Activated T-helper 2 cell treated with anti-CD3 and anti-CD28 coated beads, Interferon-gamma antibody, Interleukin-2, Interleukin-4, amounts not matched to agents 10 μg/mL and 5 μg/mL and 100 μg/mL, durations not matched to agents 14 hours and 24 hours and 36 hours (primary cell): ENCODE data around the gene AQP1. TPM values are rescaled to one million over a fixed set of nuclear protein-coding genes. Genes with fewer than 3 reads are reported as not detected.

Experiments used
- DNase-seq: peaks from one replicate; pipeline ENCODE4 v3.0.0; 2021; ENCODE audit warnings: low spot score
- H3K27ac Mint-ChIP-seq: one replicate; pipeline ENCODE4 v1.8.0; 2021; ENCODE audit warnings: mixed read lengths
- H3K27me3 Mint-ChIP-seq: one replicate; pipeline ENCODE4 v1.8.0; 2021; ENCODE audit warnings: low read depth, mixed read lengths
- H3K36me3 Mint-ChIP-seq: one replicate; pipeline ENCODE4 v1.8.0; 2021; ENCODE audit warnings: low read depth, mixed read lengths
- H3K4me1 Mint-ChIP-seq: one replicate; pipeline ENCODE4 v1.8.0; 2021; ENCODE audit warnings: low read depth, mixed read lengths
- H3K4me3 Mint-ChIP-seq: one replicate; pipeline ENCODE4 v1.8.0; 2021; ENCODE audit warnings: low read depth, mild to moderate bottlenecking, moderate library complexity, mixed read lengths
- H3K9me3 Mint-ChIP-seq: one replicate; pipeline ENCODE4 v1.8.0; 2021; ENCODE audit warnings: mixed read lengths
- intact Hi-C: fragments of 100-400 bp; cut with micrococcal nuclease; formaldehyde crosslinking; loops from one replicate; pipeline ENCODE4 v1.15.1; 2023
- total RNA-seq: library from RNA; stranded (reverse); gene quantifications from 2 replicates; pipeline ENCODE4 v1.2.3, GENCODE V29; 2022

The AQP1 gene
- total RNA-seq, 1 donor from 2014 or later, result not detected

DNA sequence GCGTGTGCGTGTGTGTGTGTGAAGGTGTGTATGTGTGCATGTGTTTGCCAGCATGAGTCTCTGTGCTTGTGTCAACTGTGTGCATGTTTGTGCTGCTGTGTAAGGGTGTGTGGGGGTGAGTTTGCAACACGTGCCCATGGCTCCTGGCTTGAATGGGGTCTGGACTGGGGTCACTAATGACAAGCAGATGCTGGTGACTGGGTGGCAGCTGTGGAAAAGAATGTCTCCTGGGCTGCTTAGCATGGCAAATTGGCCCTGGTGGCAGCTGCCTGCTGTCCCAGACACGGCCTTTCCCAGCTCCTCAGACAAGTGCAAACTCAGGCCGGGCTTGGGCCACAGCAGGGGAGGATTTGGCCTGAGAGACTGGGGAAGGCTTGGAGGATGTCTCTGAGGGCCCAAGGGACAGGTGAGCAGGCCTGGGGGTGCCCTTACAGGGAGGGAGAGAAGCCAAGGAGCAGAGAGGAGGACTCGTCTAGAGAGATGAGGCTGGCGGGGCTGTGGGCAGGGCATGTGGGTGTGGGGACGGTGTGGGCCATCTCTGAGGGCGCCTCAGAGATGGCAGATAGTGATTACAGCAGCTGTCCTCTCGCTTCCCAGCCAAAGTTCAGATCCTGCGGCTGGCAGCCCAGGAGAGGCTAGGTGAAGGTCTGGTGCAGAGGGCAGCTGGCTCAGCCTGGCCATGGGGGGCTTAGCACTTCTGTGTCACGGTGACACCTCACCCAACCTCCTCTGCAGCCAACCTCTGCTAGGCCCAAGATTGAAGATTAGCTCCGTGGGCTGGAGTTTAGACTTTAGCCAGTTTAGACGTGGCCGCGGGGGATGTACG lies 1.5 kb downstream of the AQP1 start:
- Mint-ChIP-seq H3K27ac (no peak overlapping the region), H3K4me3 (no peak overlapping the region), H3K36me3 (no peaks in the 10 kb centered on the region), H3K4me1 (peaks cover 1% of the 10 kb centered on the region), H3K27me3 (no peaks in the 10 kb centered on the region), H3K9me3 (no peaks in the 10 kb centered on the region)
- intact Hi-C loops, result no loop called here
- no peak for DNase-seq

DNA sequence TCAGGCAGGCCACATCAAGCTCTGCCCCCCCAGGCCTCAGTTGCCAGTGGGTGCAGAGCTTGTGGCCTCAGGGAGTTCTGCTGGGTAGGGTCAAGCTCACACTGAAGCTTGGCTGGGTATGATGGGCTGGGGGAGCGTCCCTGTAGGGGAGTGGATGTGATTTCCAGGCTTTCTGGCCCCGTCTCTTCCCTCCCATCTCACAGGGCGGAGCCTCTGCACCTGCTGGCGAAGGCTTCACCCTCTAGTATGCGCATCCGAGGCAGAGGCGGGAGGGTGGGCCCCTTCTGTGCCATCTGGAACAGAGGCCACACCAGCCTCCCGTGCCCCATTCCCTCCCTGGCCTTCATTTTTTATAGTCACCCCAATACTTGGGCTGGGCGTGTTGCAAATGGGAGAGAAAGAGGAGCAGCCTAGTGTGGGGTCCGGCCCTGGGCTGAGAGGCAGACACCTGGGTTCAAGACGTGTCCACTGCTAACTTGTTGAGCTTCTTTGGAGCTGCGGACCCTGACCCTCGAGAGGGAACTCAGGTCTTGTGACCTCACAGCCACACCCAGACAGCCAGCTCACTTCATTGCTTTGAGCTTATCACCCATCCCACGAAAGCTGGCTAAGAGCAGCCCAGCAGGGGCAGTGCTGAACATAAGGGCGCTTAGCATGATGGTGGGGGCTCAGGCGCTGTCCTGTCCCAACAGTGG lies 2.3 kb downstream of the AQP1 start:
- H3K4me1 Mint-ChIP-seq, result peaks cover 1% of the 10 kb centered on the region
- no peak overlapping the region for H3K27ac Mint-ChIP-seq
- no peaks in the 10 kb centered on the region for H3K36me3 Mint-ChIP-seq
- no peaks in the 10 kb centered on the region for H3K27me3 Mint-ChIP-seq
- no peaks in the 10 kb centered on the region for H3K9me3 Mint-ChIP-seq
- no peak for DNase-seq
- intact Hi-C loops, result no loop called here
- no peak overlapping the region for H3K4me3 Mint-ChIP-seq

DNA sequence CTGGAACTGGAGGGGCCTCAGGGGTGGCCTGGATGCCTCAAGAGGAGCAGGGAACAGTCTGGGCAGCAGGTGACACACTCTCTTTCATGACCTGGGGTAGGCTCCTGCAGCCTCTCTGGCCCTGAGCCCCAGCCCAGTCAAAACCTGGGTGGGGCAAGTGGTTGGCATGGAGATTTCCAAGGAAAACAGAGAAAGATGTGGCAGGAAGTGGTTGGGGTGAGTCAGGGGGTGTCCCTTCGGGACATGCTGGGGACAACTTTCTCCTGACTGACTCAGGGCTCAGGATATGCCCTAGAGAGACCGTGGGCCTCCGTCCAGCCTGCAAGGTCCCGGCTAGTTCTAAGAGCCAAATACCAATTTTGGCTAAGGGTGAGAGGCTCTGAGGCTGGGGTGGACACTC lies 2.9 kb downstream of the AQP1 start:
- no peak overlapping the region for H3K4me3 Mint-ChIP-seq
- intact Hi-C loops, result no loop called here
- H3K4me1 Mint-ChIP-seq, result peaks cover 1% of the 10 kb centered on the region
- H3K27ac Mint-ChIP-seq, result no peak overlapping the region
- no peaks in the 10 kb centered on the region for H3K27me3 Mint-ChIP-seq
- no peaks in the 10 kb centered on the region for H3K36me3 Mint-ChIP-seq
- DNase-seq, result no peak
- H3K9me3 Mint-ChIP-seq, result no peaks in the 10 kb centered on the region

- H3K4me1 Mint-ChIP-seq, result peaks cover 1% of the 10 kb centered on the region
- DNase-seq, result no peak
- intact Hi-C loops, result no loop called here
- H3K27me3 Mint-ChIP-seq, result no peaks in the 10 kb centered on the region
- H3K36me3 Mint-ChIP-seq, result no peaks in the 10 kb centered on the region
- H3K9me3 Mint-ChIP-seq, result no peaks in the 10 kb centered on the region
- H3K27ac Mint-ChIP-seq, result no peak overlapping the region
- no peak overlapping the region for H3K4me3 Mint-ChIP-seq
Observed at GRCh38 chr7:30915005-30915601, 3.5 kb downstream of the AQP1 start.

DNA sequence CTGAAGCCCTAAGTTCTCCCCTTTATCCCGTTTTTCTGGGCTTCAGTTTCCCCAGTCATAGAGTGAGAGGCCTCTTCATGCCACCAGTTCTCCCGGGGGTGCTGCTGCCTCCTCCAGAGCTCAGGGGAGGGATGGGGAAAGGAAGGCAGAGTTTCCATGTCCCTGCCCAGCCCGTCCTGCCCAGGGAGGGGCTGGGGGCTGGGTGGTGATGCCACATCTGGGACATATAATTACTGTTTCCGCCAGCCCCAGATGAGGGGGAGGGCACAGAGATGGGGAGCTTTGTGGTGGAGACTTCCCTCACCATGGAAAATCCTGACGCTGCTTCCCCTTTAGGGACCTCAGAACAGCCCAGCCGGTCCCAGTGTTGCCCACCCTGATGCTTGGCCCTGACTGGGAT lies 4.1 kb downstream of the AQP1 start:
- no peaks in the 10 kb centered on the region for H3K36me3 Mint-ChIP-seq
- intact Hi-C loops, result no loop called here

GRCh38 chr7:30916255-30916654 lies 4.6 kb downstream of the AQP1 start:
- Mint-ChIP-seq H3K4me1 (no peaks in the 10 kb centered on the region), H3K4me3 (no peak overlapping the region)
- intact Hi-C loops, result no loop called here

More for the DNA sequence above, 4.1 kb downstream of the AQP1 start:
- H3K27ac Mint-ChIP-seq, result no peak overlapping the region
- H3K9me3 Mint-ChIP-seq, result no peaks in the 10 kb centered on the region
- DNase-seq, result no peak
- H3K27me3 Mint-ChIP-seq, result no peaks in the 10 kb centered on the region
- no peak overlapping the region for H3K4me3 Mint-ChIP-seq
- H3K4me1 Mint-ChIP-seq, result no peaks in the 10 kb centered on the region

GRCh38 chr7:30916767-30917166 lies 5.1 kb downstream of the AQP1 start:
- Mint-ChIP-seq H3K27me3 (no peaks in the 10 kb centered on the region), H3K4me1 (no peaks in the 10 kb centered on the region), H3K9me3 (no peaks in the 10 kb centered on the region), H3K36me3 (no peaks in the 10 kb centered on the region), H3K4me3 (no peak overlapping the region), H3K27ac (no peak overlapping the region)
- intact Hi-C loops, result no loop called here
- DNase-seq, result no peak

More at GRCh38 chr7:30916255-30916654, 4.6 kb downstream of the AQP1 start:
- Mint-ChIP-seq H3K27me3 (no peaks in the 10 kb centered on the region), H3K36me3 (no peaks in the 10 kb centered on the region), H3K9me3 (no peaks in the 10 kb centered on the region), H3K27ac (no peak overlapping the region)
- no peak for DNase-seq

- H3K4me1 Mint-ChIP-seq, result no peaks in the 10 kb centered on the region
- no peak overlapping the region for H3K27ac Mint-ChIP-seq
- H3K27me3 Mint-ChIP-seq, result no peaks in the 10 kb centered on the region
- intact Hi-C loops, result no loop called here
- H3K4me3 Mint-ChIP-seq, result no peak overlapping the region
- no peak for DNase-seq
- H3K9me3 Mint-ChIP-seq, result no peaks in the 10 kb centered on the region
- H3K36me3 Mint-ChIP-seq, result no peaks in the 10 kb centered on the region
Observed at GRCh38 chr7:30917216-30917893, 5.7 kb downstream of the AQP1 start.

DNA sequence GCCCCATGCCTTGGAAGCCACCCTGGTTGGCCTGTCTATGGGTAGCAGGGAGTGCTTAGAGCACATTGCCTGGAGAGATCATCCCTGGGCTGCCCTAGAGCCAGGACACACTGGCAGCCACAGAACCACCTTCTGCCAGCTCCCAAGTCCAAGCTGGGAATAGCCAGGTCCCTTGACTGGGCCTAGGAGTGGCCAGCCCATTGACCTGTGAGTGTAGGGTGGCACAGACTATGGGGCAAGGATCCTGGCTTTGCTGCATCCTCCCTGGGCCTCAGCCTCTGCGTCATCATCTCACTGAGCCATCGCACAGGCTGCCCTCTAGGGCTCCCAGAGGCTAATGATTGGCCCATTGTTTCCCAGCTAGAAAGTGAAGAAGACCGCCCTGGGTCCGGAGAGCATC lies 7.0 kb downstream of the AQP1 start:
- DNase-seq, result no peak
- no peaks in the 10 kb centered on the region for H3K9me3 Mint-ChIP-seq
- H3K27me3 Mint-ChIP-seq, result no peaks in the 10 kb centered on the region
- intact Hi-C loops, result no loop called here
- no peak overlapping the region for H3K4me3 Mint-ChIP-seq
- H3K27ac Mint-ChIP-seq, result no peak overlapping the region
- no peaks in the 10 kb centered on the region for H3K4me1 Mint-ChIP-seq
- no peaks in the 10 kb centered on the region for H3K36me3 Mint-ChIP-seq

DNA sequence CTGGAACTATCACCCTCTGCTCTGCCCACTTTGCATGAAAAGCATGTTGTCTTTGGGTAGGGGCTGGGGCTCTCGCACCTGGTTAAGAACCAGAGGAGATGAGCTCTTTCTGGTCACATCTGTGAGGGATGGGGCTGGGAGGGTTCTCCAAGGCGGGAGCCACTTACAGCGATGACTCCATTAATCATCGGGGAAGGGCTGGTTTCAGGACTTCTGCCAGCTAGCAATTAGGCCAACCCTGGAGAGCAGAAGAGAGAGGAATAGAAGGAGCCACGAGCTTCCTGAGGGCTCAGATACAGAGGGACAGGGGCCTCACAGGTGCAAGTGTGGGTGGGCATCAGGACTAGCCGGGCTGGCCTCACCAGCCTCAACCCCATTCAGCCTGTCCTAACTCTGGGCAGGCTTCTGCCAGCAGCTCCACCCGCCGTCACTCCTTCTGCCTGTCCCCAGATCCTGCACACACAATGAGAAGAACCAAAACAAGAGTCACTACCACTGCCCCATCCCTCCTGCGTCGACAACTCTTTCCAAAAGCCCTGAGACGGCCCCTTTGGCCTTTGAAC lies 8.4 kb downstream of the AQP1 start:
- Mint-ChIP-seq H3K4me3 (no peak overlapping the region), H3K27me3 (no peaks in the 10 kb centered on the region), H3K36me3 (no peaks in the 10 kb centered on the region), H3K9me3 (no peaks in the 10 kb centered on the region), H3K4me1 (no peaks in the 10 kb centered on the region), H3K27ac (no peak overlapping the region)
- no peak for DNase-seq
- intact Hi-C loops, result no loop called here

- Mint-ChIP-seq H3K27me3 (no peaks in the 10 kb centered on the region), H3K27ac (no peak overlapping the region), H3K9me3 (no peaks in the 10 kb centered on the region), H3K4me1 (no peaks in the 10 kb centered on the region), H3K4me3 (no peak overlapping the region), H3K36me3 (no peaks in the 10 kb centered on the region)
- DNase-seq, result no peak
- intact Hi-C loops, result no loop called here
Observed at GRCh38 chr7:30920584-30921539, 9.2 kb downstream of the AQP1 start.
